Measurements from ENCODE around the gene ACBD4. TPM values are rescaled to one million over a fixed set of nuclear protein-coding genes. Genes with fewer than 3 reads are reported as not detected.
A peak's percentile ranks its signal among the peaks of the same experiment; 100 is the strongest.

ACBD4 gene
- total and polyA plus RNA-seq, 2 of the 13 experiments (the other 11 are each of a cell fraction or from before 2014, with no cell fraction given), result 16.1 to 26.9 TPM

- TF ChIP-seq SNAPC4 (CRISPR knock-in tag; IDR thresholded peaks at IDR 0.05) (0 out of 2 replicates have a peak, but pooled peaks have one; percentile 15), ZMAT3 (CRISPR knock-in tag; conservative IDR thresholded peaks at IDR 0.05) (no peak), ZNF292 (CRISPR knock-in tag; IDR thresholded peaks at IDR 0.05; ENCODE audit: borderline replicate concordance, low read depth) (peak; percentile 13; the same call in 1 of the 2 replicates), CEBPZ (IDR thresholded peaks at IDR 0.05; ENCODE audit: low read length) (no peak), CREM (IDR thresholded peaks at IDR 0.05) (no peak), CREM (CRISPR knock-in tag; IDR thresholded peaks at IDR 0.05) (no peak), HMG20A (CRISPR knock-in tag; IDR thresholded peaks at IDR 0.05; ENCODE audit: borderline replicate concordance) (no peak), ZNF75D (CRISPR knock-in tag; IDR thresholded peaks at IDR 0.05; ENCODE audit: borderline replicate concordance) (0 out of 2 replicates have a peak, but pooled peaks have one; percentile 25), ZNF350 (CRISPR knock-in tag; IDR thresholded peaks at IDR 0.05; ENCODE audit: borderline replicate concordance, low read depth) (0 out of 2 replicates have a peak, but pooled peaks have one; percentile 10), ZNF496 (CRISPR knock-in tag; IDR thresholded peaks at IDR 0.05; ENCODE audit: insufficient replicate concordance) (no peak), RFX1 (IDR thresholded peaks at IDR 0.05) (no peak), SAFB2 (CRISPR knock-in tag; IDR thresholded peaks at IDR 0.05; ENCODE audit: borderline replicate concordance, low read depth) (no peak), GTF2F1 (IDR thresholded peaks at IDR 0.05; ENCODE audit: low read length) (no peak), RORA (CRISPR knock-in tag; IDR thresholded peaks at IDR 0.05) (no peak), ZMYM4 (CRISPR knock-in tag; IDR thresholded peaks at IDR 0.05) (no peak), HNF4G (IDR thresholded peaks at IDR 0.05; ENCODE audit: borderline replicate concordance, low read depth, low read length) (no peak), HNF4G (CRISPR knock-in tag; IDR thresholded peaks at IDR 0.05; ENCODE audit: borderline replicate concordance, low read depth) (no peak), ZNF644 (CRISPR knock-in tag; IDR thresholded peaks at IDR 0.05; ENCODE audit: low read depth) (0 out of 2 replicates have a peak, but pooled peaks have one; percentile 3)
- TF ChIP-seq, protein P1, sequence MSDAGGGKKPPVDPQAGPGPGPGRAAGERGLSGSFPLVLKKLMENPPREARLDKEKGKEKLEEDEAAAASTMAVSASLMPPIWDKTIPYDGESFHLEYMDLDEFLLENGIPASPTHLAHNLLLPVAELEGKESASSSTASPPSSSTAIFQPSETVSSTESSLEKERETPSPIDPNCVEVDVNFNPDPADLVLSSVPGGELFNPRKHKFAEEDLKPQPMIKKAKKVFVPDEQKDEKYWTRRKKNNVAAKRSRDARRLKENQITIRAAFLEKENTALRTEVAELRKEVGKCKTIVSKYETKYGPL (CRISPR knock-in tag; IDR thresholded peaks at IDR 0.05), result no peak; the same call in 1 of the 2 replicates
- TF ChIP-seq, protein P2, sequence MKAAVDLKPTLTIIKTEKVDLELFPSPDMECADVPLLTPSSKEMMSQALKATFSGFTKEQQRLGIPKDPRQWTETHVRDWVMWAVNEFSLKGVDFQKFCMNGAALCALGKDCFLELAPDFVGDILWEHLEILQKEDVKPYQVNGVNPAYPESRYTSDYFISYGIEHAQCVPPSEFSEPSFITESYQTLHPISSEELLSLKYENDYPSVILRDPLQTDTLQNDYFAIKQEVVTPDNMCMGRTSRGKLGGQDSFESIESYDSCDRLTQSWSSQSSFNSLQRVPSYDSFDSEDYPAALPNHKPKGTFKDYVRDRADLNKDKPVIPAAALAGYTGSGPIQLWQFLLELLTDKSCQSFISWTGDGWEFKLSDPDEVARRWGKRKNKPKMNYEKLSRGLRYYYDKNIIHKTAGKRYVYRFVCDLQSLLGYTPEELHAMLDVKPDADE (CRISPR knock-in tag; IDR thresholded peaks at IDR 0.05), result no peak
Measured at GRCh38 chr17:45162025-45162687, 26.7 kb downstream of the ACBD4 start (continued).
